GM12878 (cell line): ENCODE measurements around the gene SNAP91.
"Not testable (repeated sequence)": the region's sequence is repeated elsewhere in the genome, so short reads cannot be mapped to it uniquely, and the experiment has no call there.

Experiments
- CBX5 ChIP-seq: sonication (generic); IDR thresholded peaks from 2 replicates; pipeline ENCODE4 v1.6.1; 2016; ENCODE audit warnings: low read depth, moderate library complexity, mild to moderate bottlenecking, inconsistent platforms
- CREB1 ChIP-seq: IDR thresholded peaks from 2 replicates; pipeline ENCODE4 v1.6.1; 2012; ENCODE audit warnings: low read depth, mild to moderate bottlenecking, inconsistent platforms
- FOS ChIP-seq: IDR thresholded peaks from 3 replicates; pipeline ENCODE4 v1.6.1; 2011; ENCODE audit warnings: borderline replicate concordance; ENCODE audit not compliant: insufficient read length; ENCODE audit errors: extremely low read depth
- FOXM1 ChIP-seq: IDR thresholded peaks from 2 replicates; pipeline ENCODE4 v1.6.1; 2012; ENCODE audit warnings: low read depth, mild to moderate bottlenecking, inconsistent platforms, low read length, moderate library complexity
- HCFC1 ChIP-seq: fragments of 150-350 bp; IDR thresholded peaks from 2 replicates; pipeline ENCODE4 v1.6.1; 2014; ENCODE audit warnings: low read length
- NFYB ChIP-seq: IDR thresholded peaks from 2 replicates; pipeline ENCODE4 v1.6.1; 2011; ENCODE audit warnings: low read depth, mild to moderate bottlenecking, low read length, improper control_type of control experiment, moderate library complexity; ENCODE audit not compliant: insufficient read depth
- NR2C1 ChIP-seq: fragments of 450-650 bp; IDR thresholded peaks from 2 replicates; pipeline ENCODE4 v1.6.1; 2017; ENCODE audit warnings: antibody characterized with exemption, mild to moderate bottlenecking, moderate library complexity
- SMC3 ChIP-seq: IDR thresholded peaks from 2 replicates; pipeline ENCODE4 v1.6.1; 2011; ENCODE audit warnings: low read length, improper control_type of control experiment, borderline replicate concordance
- USF2 ChIP-seq: IDR thresholded peaks from 2 replicates; pipeline ENCODE4 v1.6.1; 2011; ENCODE audit warnings: low read depth, low read length, improper control_type of control experiment, borderline replicate concordance
- ZNF274 ChIP-seq: IDR thresholded peaks from one replicate; pipeline ENCODE4 v1.8.0; 2011; ENCODE audit not compliant: insufficient read length, insufficient read depth
- TF ChIP-seq, protein P1 (sequence below), 3 experiments: IDR thresholded peaks in 2 of 3; conservative IDR thresholded peaks in 1 of 3; 2 replicates each; pipeline ENCODE4 v1.5.1; 2011; ENCODE audit warnings: low read depth in 3 of 3, low read length in 3 of 3, mild to moderate bottlenecking in 3 of 3, control low read depth in 2 of 3, moderate library complexity in 2 of 3, inconsistent platforms in 1 of 3, mixed read lengths in 1 of 3; ENCODE audit not compliant: control insufficient read depth in 2 of 3, insufficient read depth in 1 of 3; ENCODE audit errors: extremely low read depth in 1 of 3
- TF ChIP-seq, protein P2 (sequence below): fragments of 450-650 bp; IDR thresholded peaks from 2 replicates; pipeline ENCODE4 v1.6.1; 2017; ENCODE audit warnings: low read depth, mild to moderate bottlenecking, moderate library complexity
- TF ChIP-seq, protein P3 (sequence below): fragments of 150-350 bp; IDR thresholded peaks from 2 replicates; pipeline ENCODE4 v1.6.1; 2014; ENCODE audit warnings: mild to moderate bottlenecking, low read depth, low read length

DNA sequence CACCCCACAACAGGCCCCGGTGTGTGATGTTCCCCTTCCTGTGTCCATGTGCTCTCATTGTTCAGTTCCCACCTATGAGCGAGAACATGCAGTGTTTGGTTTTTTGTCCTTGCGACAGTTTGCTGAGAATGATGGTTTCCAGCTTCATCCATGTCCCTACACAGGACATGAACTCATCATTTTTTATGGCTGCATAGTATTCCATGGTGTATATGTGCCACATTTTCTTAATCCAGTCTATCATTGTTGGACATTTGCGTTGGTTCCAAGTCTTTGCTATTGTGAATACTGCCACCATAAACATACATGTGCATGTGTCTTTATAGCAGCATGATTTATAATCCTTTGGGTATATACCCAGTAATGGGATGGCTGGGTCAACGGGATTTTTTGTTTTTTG is 43.5 kb upstream of the SNAP91 start:
- not testable (repeated sequence) for TF ChIP-seq SMC3, NFYB, ZNF274, USF2, FOXM1, CBX5, NR2C1, CREB1, HCFC1, FOS
- TF ChIP-seq, protein P1, sequence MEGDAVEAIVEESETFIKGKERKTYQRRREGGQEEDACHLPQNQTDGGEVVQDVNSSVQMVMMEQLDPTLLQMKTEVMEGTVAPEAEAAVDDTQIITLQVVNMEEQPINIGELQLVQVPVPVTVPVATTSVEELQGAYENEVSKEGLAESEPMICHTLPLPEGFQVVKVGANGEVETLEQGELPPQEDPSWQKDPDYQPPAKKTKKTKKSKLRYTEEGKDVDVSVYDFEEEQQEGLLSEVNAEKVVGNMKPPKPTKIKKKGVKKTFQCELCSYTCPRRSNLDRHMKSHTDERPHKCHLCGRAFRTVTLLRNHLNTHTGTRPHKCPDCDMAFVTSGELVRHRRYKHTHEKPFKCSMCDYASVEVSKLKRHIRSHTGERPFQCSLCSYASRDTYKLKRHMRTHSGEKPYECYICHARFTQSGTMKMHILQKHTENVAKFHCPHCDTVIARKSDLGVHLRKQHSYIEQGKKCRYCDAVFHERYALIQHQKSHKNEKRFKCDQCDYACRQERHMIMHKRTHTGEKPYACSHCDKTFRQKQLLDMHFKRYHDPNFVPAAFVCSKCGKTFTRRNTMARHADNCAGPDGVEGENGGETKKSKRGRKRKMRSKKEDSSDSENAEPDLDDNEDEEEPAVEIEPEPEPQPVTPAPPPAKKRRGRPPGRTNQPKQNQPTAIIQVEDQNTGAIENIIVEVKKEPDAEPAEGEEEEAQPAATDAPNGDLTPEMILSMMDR (IDR thresholded peaks at IDR 0.05 in 2 of 3, conservative IDR thresholded peaks at IDR 0.05 in 1 of 3; ENCODE audit: control insufficient read depth in 2 of 3, extremely low read depth in 1 of 3, insufficient read depth in 1 of 3, low read depth in 3 of 3, low read length in 3 of 3): not testable (repeated sequence)
- TF ChIP-seq, protein P2, sequence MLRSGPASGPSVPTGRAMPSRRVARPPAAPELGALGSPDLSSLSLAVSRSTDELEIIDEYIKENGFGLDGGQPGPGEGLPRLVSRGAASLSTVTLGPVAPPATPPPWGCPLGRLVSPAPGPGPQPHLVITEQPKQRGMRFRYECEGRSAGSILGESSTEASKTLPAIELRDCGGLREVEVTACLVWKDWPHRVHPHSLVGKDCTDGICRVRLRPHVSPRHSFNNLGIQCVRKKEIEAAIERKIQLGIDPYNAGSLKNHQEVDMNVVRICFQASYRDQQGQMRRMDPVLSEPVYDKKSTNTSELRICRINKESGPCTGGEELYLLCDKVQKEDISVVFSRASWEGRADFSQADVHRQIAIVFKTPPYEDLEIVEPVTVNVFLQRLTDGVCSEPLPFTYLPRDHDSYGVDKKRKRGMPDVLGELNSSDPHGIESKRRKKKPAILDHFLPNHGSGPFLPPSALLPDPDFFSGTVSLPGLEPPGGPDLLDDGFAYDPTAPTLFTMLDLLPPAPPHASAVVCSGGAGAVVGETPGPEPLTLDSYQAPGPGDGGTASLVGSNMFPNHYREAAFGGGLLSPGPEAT: not testable (repeated sequence)
- TF ChIP-seq, protein P3, sequence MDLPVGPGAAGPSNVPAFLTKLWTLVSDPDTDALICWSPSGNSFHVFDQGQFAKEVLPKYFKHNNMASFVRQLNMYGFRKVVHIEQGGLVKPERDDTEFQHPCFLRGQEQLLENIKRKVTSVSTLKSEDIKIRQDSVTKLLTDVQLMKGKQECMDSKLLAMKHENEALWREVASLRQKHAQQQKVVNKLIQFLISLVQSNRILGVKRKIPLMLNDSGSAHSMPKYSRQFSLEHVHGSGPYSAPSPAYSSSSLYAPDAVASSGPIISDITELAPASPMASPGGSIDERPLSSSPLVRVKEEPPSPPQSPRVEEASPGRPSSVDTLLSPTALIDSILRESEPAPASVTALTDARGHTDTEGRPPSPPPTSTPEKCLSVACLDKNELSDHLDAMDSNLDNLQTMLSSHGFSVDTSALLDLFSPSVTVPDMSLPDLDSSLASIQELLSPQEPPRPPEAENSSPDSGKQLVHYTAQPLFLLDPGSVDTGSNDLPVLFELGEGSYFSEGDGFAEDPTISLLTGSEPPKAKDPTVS: not testable (repeated sequence)
